ENCODE measurements around the gene ATP6V1A.

DNA sequence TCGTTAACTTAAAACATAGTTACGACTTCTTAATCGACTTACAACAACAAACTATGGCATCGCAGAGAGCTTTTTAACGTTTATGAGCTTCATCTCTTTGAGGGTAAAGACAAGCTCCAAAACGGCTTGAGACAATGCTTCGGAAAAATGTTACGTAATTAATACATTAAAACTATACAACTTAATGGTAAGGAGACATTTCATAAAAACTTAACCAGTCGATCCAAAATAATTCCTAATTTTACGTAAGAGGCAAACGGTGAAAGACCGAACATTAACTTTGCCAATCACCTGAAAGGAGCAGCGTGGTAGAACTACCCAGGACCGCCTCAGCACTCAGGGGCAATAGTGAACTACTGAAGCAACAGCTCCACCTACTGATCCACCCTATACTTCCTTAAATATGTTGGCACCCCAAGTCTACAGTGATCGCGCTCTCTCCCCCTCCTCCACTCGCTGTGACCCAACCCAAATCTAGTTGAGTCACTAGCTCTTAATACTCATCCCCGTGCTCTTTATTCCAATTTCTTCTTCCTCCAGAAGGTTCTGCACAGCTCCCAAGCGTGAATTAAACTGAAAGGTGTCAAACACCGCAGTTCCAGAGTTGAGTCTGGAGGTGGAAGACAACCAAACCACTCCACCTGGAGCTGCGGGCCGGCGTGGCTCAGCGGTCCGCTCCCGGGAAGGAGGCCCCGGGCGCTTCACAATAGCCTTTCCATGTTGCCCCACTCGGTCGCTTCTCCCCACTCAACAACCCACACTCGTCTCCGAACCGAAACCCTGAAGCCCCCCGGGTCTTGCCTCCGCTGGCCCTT lies 1.7 kb upstream of the ATP6V1A start:
- TF ChIP-seq EP300 (conservative IDR thresholded peaks at IDR 0.05; ENCODE audit: poor library complexity, severe bottlenecking) (no peak), MXI1 (conservative IDR thresholded peaks at IDR 0.05; ENCODE audit: poor library complexity, severe bottlenecking) (peak; percentile 19), EZH2 (IDR thresholded peaks at IDR 0.05; ENCODE audit: borderline replicate concordance, insufficient read depth, low read length, poor library complexity, severe bottlenecking) (no peak)
- TF ChIP-seq, protein P1, sequence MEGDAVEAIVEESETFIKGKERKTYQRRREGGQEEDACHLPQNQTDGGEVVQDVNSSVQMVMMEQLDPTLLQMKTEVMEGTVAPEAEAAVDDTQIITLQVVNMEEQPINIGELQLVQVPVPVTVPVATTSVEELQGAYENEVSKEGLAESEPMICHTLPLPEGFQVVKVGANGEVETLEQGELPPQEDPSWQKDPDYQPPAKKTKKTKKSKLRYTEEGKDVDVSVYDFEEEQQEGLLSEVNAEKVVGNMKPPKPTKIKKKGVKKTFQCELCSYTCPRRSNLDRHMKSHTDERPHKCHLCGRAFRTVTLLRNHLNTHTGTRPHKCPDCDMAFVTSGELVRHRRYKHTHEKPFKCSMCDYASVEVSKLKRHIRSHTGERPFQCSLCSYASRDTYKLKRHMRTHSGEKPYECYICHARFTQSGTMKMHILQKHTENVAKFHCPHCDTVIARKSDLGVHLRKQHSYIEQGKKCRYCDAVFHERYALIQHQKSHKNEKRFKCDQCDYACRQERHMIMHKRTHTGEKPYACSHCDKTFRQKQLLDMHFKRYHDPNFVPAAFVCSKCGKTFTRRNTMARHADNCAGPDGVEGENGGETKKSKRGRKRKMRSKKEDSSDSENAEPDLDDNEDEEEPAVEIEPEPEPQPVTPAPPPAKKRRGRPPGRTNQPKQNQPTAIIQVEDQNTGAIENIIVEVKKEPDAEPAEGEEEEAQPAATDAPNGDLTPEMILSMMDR (IDR thresholded peaks at IDR 0.05; ENCODE audit: poor library complexity, severe bottlenecking) = peak; percentile 85
- TF ChIP-seq, protein P2, sequence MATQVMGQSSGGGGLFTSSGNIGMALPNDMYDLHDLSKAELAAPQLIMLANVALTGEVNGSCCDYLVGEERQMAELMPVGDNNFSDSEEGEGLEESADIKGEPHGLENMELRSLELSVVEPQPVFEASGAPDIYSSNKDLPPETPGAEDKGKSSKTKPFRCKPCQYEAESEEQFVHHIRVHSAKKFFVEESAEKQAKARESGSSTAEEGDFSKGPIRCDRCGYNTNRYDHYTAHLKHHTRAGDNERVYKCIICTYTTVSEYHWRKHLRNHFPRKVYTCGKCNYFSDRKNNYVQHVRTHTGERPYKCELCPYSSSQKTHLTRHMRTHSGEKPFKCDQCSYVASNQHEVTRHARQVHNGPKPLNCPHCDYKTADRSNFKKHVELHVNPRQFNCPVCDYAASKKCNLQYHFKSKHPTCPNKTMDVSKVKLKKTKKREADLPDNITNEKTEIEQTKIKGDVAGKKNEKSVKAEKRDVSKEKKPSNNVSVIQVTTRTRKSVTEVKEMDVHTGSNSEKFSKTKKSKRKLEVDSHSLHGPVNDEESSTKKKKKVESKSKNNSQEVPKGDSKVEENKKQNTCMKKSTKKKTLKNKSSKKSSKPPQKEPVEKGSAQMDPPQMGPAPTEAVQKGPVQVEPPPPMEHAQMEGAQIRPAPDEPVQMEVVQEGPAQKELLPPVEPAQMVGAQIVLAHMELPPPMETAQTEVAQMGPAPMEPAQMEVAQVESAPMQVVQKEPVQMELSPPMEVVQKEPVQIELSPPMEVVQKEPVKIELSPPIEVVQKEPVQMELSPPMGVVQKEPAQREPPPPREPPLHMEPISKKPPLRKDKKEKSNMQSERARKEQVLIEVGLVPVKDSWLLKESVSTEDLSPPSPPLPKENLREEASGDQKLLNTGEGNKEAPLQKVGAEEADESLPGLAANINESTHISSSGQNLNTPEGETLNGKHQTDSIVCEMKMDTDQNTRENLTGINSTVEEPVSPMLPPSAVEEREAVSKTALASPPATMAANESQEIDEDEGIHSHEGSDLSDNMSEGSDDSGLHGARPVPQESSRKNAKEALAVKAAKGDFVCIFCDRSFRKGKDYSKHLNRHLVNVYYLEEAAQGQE (IDR thresholded peaks at IDR 0.05; ENCODE audit: borderline replicate concordance) = no peak

All from neural cell (in vitro differentiated cells).